Skeletal muscle tissue (tissue), 4 donors: ENCODE results near the gene CCSER2. TPM values are rescaled to one million over a fixed set of nuclear protein-coding genes. Genes with fewer than 3 reads are reported as not detected.

Experiments used
- H3K27ac ChIP-seq: one replicate; pipeline ENCODE4 v1.7.0; 2013; ENCODE audit warnings: mild to moderate bottlenecking, low read depth, low read length, inconsistent platforms
- H3K27me3 ChIP-seq, 3 donors: one replicate each; pipeline ENCODE4 v1.7.0; 2013; ENCODE audit warnings: low read length in 3 of 3; ENCODE audit not compliant: control insufficient read depth in 3 of 3, insufficient read depth in 3 of 3
- H3K36me3 ChIP-seq, 3 donors: one replicate each; pipeline ENCODE4 v1.7.0; 2013; ENCODE audit warnings: low read length in 3 of 3; ENCODE audit not compliant: control insufficient read depth in 3 of 3, insufficient read depth in 3 of 3
- H3K4me1 ChIP-seq, 3 donors: one replicate each; pipeline ENCODE4 v1.7.0; 2013; ENCODE audit warnings: low read length in 3 of 3, mild to moderate bottlenecking in 3 of 3; ENCODE audit not compliant: control insufficient read depth in 3 of 3, insufficient read depth in 3 of 3
- H3K4me3 ChIP-seq, 3 donors: one replicate each; pipeline ENCODE4 v1.7.0; 2013; ENCODE audit warnings: low read length in 3 of 3
- H3K9ac ChIP-seq, 3 donors: one replicate each; pipeline ENCODE4 v1.7.0; 2013; ENCODE audit warnings: low read length in 3 of 3, mild to moderate bottlenecking in 3 of 3, moderate library complexity in 2 of 3, low read depth in 1 of 3
- H3K9me3 ChIP-seq, 3 donors: one replicate each; pipeline ENCODE4 v1.7.0; 2013; ENCODE audit warnings: low read length in 3 of 3; ENCODE audit not compliant: control insufficient read depth in 3 of 3
- total RNA-seq: library from RNA; depleted of rRNA; stranded (reverse); fragments of >200 nt; gene quantifications from one replicate; pipeline ENCODE4 v1.2.3, GENCODE V29; 2014
- donor health status: Osteomylitis.

The CCSER2 gene
- total RNA-seq, 1 donor from 2014 or later: 43.3 TPM

GRCh38 chr10:84293171-84293570 is 35.2 kb upstream of the CCSER2 start:
- H3K27ac ChIP-seq: no peak overlapping the region
- no peak overlapping the region for H3K4me3 ChIP-seq
- H3K4me1 ChIP-seq: no peaks in the 10 kb centered on the region
- peaks cover 0 to 3% (median 0%) of the 10 kb centered on the region in 3 donors for H3K27me3 ChIP-seq
- H3K36me3 ChIP-seq: no peaks in the 10 kb centered on the region
- no peaks in the 10 kb centered on the region for H3K9me3 ChIP-seq
- no peak overlapping the region for H3K9ac ChIP-seq

- Histone ChIP-seq H3K27me3 (peaks cover 0 to 4% (median 3%) of the 10 kb centered on the region in 3 donors), H3K9ac (no peak overlapping the region), H3K4me3 (no peak overlapping the region), H3K4me1 (no peaks in the 10 kb centered on the region), H3K9me3 (no peaks in the 10 kb centered on the region), H3K27ac (no peak overlapping the region), H3K36me3 (no peaks in the 10 kb centered on the region)
Measured at GRCh38 chr10:84293574-84294016, 34.8 kb upstream of the CCSER2 start.

GRCh38 chr10:84294766-84295447 is 33.5 kb upstream of the CCSER2 start:
- Histone ChIP-seq H3K4me3 (no peak overlapping the region), H3K9me3 (no peaks in the 10 kb centered on the region), H3K36me3 (no peaks in the 10 kb centered on the region), H3K9ac (no peak overlapping the region), H3K27me3 (peaks cover 0 to 5% (median 0%) of the 10 kb centered on the region in 3 donors), H3K4me1 (no peaks in the 10 kb centered on the region), H3K27ac (no peak overlapping the region)

GRCh38 chr10:84296091-84296981 is 32.1 kb upstream of the CCSER2 start:
- Histone ChIP-seq H3K9ac (no peak overlapping the region), H3K4me1 (no peaks in the 10 kb centered on the region), H3K27me3 (peaks cover 0 to 5% (median 0%) of the 10 kb centered on the region in 3 donors), H3K4me3 (no peak overlapping the region), H3K27ac (no peak overlapping the region), H3K9me3 (no peaks in the 10 kb centered on the region), H3K36me3 (no peaks in the 10 kb centered on the region)

- no peak overlapping the region for H3K9ac ChIP-seq
- no peaks in the 10 kb centered on the region for H3K9me3 ChIP-seq
- H3K36me3 ChIP-seq: no peaks in the 10 kb centered on the region
- no peak overlapping the region for H3K27ac ChIP-seq
- peaks cover 0 to 12% (median 4%) of the 10 kb centered on the region in 3 donors for H3K27me3 ChIP-seq
- no peak overlapping the region for H3K4me3 ChIP-seq
- no peaks in the 10 kb centered on the region for H3K4me1 ChIP-seq
Measured at GRCh38 chr10:84298057-84298456, 30.3 kb upstream of the CCSER2 start.

- no peak overlapping the region for H3K27ac ChIP-seq
- H3K9ac ChIP-seq: no peak overlapping the region
- no peaks in the 10 kb centered on the region for H3K36me3 ChIP-seq
- H3K4me1 ChIP-seq: no peaks in the 10 kb centered on the region
- H3K4me3 ChIP-seq: no peak overlapping the region
- H3K27me3 ChIP-seq: peaks cover 0 to 12% (median 4%) of the 10 kb centered on the region in 3 donors
- H3K9me3 ChIP-seq: no peaks in the 10 kb centered on the region
Measured at GRCh38 chr10:84302223-84302622, 26.2 kb upstream of the CCSER2 start.

GRCh38 chr10:84306751-84307384 is 21.5 kb upstream of the CCSER2 start:
- Histone ChIP-seq H3K27me3 (peaks cover 0 to 6% (median 4%) of the 10 kb centered on the region in 3 donors), H3K9ac (no peak overlapping the region), H3K27ac (no peak overlapping the region), H3K36me3 (no peaks in the 10 kb centered on the region), H3K4me3 (no peak overlapping the region), H3K4me1 (peaks cover 0 to 3% (median 0%) of the 10 kb centered on the region in 3 donors), H3K9me3 (no peaks in the 10 kb centered on the region)

GRCh38 chr10:84308021-84308420 is 20.4 kb upstream of the CCSER2 start:
- Histone ChIP-seq H3K4me3 (no peak overlapping the region), H3K27me3 (no peaks in the 10 kb centered on the region), H3K9me3 (no peaks in the 10 kb centered on the region), H3K27ac (no peak overlapping the region), H3K36me3 (no peaks in the 10 kb centered on the region), H3K9ac (no peak overlapping the region), H3K4me1 (peaks cover 0 to 3% (median 0%) of the 10 kb centered on the region in 3 donors)

GRCh38 chr10:84308481-84309304 is 19.7 kb upstream of the CCSER2 start:
- Histone ChIP-seq H3K9ac (no peak overlapping the region), H3K9me3 (no peaks in the 10 kb centered on the region)

More at GRCh38 chr10:84308481-84309304, 19.7 kb upstream of the CCSER2 start:
- Histone ChIP-seq H3K27ac (no peak overlapping the region), H3K4me3 (no peak overlapping the region), H3K4me1 (peaks cover 0 to 3% (median 0%) of the 10 kb centered on the region in 3 donors), H3K27me3 (no peaks in the 10 kb centered on the region), H3K36me3 (no peaks in the 10 kb centered on the region)
